Neutrophil (primary cell): ENCODE measurements around the gene TP53BP1.
A peak's percentile ranks its signal among the peaks of the same experiment; 100 is the strongest.
"Not testable (repeated sequence)": the region's sequence is repeated elsewhere in the genome, so short reads cannot be mapped to it uniquely, and the experiment has no call there.

Experiments
- H3K27ac ChIP-seq: fragments of 200-600 bp; sonication (generic); 2 replicates; pipeline ENCODE4 v1.5.1; 2016; ENCODE audit warnings: mild to moderate bottlenecking, moderate library complexity
- H3K27me3 ChIP-seq: fragments of 200-600 bp; sonication (generic); 2 replicates; pipeline ENCODE4 v1.6.0; 2016; ENCODE audit warnings: mild to moderate bottlenecking
- H3K36me3 ChIP-seq: fragments of 200-600 bp; sonication (generic); 2 replicates; pipeline ENCODE4 v1.5.1; 2017
- H3K4me1 ChIP-seq, 2 experiments: fragments of 200-600 bp in 1 of 2; sonication (generic) in 1 of 2; 1 replicate in 1 of 2; 2 replicates in 1 of 2; pipeline versions ENCODE4 v1.5.1 to v1.6.1; 2013 to 2016; ENCODE audit warnings: low read depth in 1 of 2, low read length in 1 of 2, mild to moderate bottlenecking in 1 of 2, moderate library complexity in 1 of 2; ENCODE audit not compliant: control insufficient read depth in 1 of 2, insufficient read depth in 1 of 2
- H3K4me3 ChIP-seq, 2 experiments: fragments of 200-600 bp in 1 of 2; sonication (generic) in 1 of 2; 1 replicate in 1 of 2; 2 replicates in 1 of 2; pipeline ENCODE4 v1.5.1; 2013 to 2016; ENCODE audit warnings: low read depth in 1 of 2, low read length in 1 of 2, mild to moderate bottlenecking in 1 of 2, moderate library complexity in 1 of 2
- H3K9me3 ChIP-seq: fragments of 200-600 bp; sonication (generic); 2 replicates; pipeline ENCODE4 v1.5.1; 2016
- TF ChIP-seq, protein P1 (sequence below): fragments of 200-600 bp; sonication (generic); IDR thresholded peaks from 2 replicates; pipeline ENCODE4 v1.5.1; 2016; ENCODE audit warnings: antibody characterized with exemption

Gene TP53BP1

DNA sequence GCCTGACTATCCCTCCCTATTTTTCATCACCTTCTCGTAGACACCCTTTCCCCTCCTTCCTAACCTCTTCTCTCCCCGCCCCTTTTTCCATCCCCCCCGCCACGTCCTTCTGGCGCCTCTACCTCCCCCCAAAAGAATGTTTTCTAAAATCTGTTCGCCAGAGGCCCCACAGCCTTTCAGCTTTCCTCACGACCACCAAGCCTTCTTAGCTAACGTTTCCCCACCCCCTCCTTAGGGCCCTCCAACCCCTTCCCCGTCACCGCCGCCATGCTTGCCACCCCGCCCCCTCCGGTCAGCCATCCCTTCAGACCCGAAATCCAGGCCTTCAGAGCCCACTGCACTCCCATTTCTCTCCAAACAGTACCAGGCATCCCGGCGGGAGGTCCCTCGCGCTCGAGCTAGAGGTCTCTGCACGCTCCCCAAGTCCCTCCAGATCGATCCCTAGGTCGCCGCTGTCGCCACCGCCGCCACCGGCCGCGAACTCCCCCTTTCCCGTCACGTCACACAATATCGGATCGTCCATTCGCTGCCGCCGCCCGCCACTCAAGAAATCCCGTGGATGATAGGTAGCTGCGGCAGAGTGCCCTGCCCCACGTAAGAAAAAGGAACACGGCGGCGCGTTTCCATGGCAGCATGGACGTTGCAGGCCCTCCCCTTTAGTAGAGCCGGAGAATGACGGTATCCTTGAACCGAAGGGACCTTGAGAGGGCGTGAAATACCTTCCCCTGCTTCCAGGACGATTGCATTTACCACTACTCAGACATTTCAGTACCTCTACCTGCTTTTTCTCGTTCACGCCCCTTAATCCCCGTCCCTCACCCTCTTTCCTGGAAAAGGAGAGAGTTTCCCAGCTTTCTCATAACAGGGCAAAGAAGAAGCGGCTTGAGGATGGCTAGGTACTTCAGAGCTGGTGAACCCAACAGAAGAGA is at the start of gene TP53BP1:
TP53BP1 (minus strand) TSS at position 484 of the 929 bp plus-strand sequence; CDS start at position 371, 113 bp downstream.
- H3K4me1 ChIP-seq: peaks cover 10 to 11% of the 10 kb centered on the region in 2 experiments
- TF ChIP-seq, protein P1, sequence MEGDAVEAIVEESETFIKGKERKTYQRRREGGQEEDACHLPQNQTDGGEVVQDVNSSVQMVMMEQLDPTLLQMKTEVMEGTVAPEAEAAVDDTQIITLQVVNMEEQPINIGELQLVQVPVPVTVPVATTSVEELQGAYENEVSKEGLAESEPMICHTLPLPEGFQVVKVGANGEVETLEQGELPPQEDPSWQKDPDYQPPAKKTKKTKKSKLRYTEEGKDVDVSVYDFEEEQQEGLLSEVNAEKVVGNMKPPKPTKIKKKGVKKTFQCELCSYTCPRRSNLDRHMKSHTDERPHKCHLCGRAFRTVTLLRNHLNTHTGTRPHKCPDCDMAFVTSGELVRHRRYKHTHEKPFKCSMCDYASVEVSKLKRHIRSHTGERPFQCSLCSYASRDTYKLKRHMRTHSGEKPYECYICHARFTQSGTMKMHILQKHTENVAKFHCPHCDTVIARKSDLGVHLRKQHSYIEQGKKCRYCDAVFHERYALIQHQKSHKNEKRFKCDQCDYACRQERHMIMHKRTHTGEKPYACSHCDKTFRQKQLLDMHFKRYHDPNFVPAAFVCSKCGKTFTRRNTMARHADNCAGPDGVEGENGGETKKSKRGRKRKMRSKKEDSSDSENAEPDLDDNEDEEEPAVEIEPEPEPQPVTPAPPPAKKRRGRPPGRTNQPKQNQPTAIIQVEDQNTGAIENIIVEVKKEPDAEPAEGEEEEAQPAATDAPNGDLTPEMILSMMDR: peak; percentile 61
- H3K27me3 ChIP-seq: no peaks in the 10 kb centered on the region
- no peaks in the 10 kb centered on the region for H3K36me3 ChIP-seq
- H3K9me3 ChIP-seq: no peaks in the 10 kb centered on the region
- peak within 1 kb of the TSS; percentile 75 for H3K27ac ChIP-seq
- peak within 1 kb of the TSS; percentile 80 to 95 for H3K4me3 ChIP-seq

- no peak overlapping the region for H3K4me3 ChIP-seq
Observed at GRCh38 chr15:43541785-43542184, 48.8 kb upstream of the TP53BP1 start.

GRCh38 chr15:43538091-43538490 is 45.1 kb upstream of the TP53BP1 start:
- TF ChIP-seq, protein P1: no peak
- no peaks in the 10 kb centered on the region for H3K27me3 ChIP-seq

More at GRCh38 chr15:43541785-43542184, 48.8 kb upstream of the TP53BP1 start:
- H3K27me3 ChIP-seq: no peaks in the 10 kb centered on the region
- no peaks in the 10 kb centered on the region for H3K4me1 ChIP-seq
- TF ChIP-seq, protein P1: no peak
- no peaks in the 10 kb centered on the region for H3K36me3 ChIP-seq
- H3K27ac ChIP-seq: no peak overlapping the region
- H3K9me3 ChIP-seq: no peaks in the 10 kb centered on the region

GRCh38 chr15:43534897-43535296 is 41.9 kb upstream of the TP53BP1 start:
- TF ChIP-seq, protein P1: no peak
- Histone ChIP-seq H3K36me3 (peaks cover 7% of the 10 kb centered on the region), H3K9me3 (no peaks in the 10 kb centered on the region), H3K4me3 (no peak overlapping the region), H3K27me3 (no peaks in the 10 kb centered on the region), H3K4me1 (no peaks in the 10 kb centered on the region), H3K27ac (no peak overlapping the region)

More at GRCh38 chr15:43538091-43538490, 45.1 kb upstream of the TP53BP1 start:
- H3K4me1 ChIP-seq: no peaks in the 10 kb centered on the region
- no peak overlapping the region for H3K27ac ChIP-seq
- H3K4me3 ChIP-seq: no peak overlapping the region
- peaks cover 7% of the 10 kb centered on the region for H3K36me3 ChIP-seq
- no peaks in the 10 kb centered on the region for H3K9me3 ChIP-seq

- not testable (repeated sequence) for H3K9me3 ChIP-seq, H3K27ac ChIP-seq, H3K27me3 ChIP-seq, H3K36me3 ChIP-seq, H3K4me1 ChIP-seq, H3K4me3 ChIP-seq
Observed at GRCh38 chr15:43532826-43533225, 39.9 kb upstream of the TP53BP1 start.

DNA sequence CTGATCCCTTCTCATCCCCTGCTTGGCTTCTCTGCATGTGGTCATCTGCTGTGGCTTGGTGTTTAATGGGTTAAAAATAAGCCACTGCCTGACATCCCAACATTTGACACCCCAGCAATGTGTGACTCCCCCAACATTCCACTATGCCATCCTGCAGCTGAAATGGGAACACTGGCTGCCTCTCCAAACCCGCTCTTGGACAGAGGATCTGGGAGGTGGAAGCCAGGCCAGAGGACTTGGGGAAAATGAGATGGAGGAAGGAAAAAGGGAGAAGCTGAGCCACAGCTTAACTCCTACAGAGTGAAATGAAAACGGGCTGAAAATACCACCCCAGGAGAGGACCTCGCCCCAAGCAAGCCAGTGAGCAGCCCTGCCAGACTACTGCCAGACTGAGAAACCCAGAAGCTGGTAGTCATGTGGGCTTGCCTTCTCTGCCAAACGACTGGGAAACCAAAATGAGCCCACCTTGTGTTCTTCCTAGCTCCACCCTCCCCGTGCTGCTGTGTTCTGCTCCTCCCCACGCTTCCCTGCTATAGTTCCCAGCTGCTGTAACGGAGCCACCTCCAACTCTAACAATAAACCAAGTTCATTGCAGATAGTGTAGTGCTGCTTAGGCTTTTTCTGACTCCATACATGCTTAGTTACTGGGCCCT is 38.2 kb upstream of the TP53BP1 start:
- H3K4me3 ChIP-seq: no peak overlapping the region
- H3K4me1 ChIP-seq: no peaks in the 10 kb centered on the region
- H3K9me3 ChIP-seq: no peaks in the 10 kb centered on the region
- H3K36me3 ChIP-seq: peaks cover 7% of the 10 kb centered on the region
- TF ChIP-seq, protein P1: no peak
- no peaks in the 10 kb centered on the region for H3K27me3 ChIP-seq
- H3K27ac ChIP-seq: no peak overlapping the region
